KMS-11 (cell line): ENCODE results near the gene ALKBH2.

Source experiments
- H2AFZ ChIP-seq: fragments of 200-600 bp; sonication (generic); 2 replicates; pipeline ENCODE4 v1.6.1; 2016; ENCODE audit warnings: antibody characterized with exemption, mixed run types, low read depth
- H3K27ac ChIP-seq: fragments of 200-600 bp; sonication (generic); 2 replicates; pipeline ENCODE4 v1.6.1; 2016; ENCODE audit warnings: mild to moderate bottlenecking, mixed run types
- H3K27me3 ChIP-seq: fragments of 200-600 bp; sonication (generic); 2 replicates; pipeline ENCODE4 v1.6.1; 2017; ENCODE audit warnings: mild to moderate bottlenecking, low read depth, mixed run types, moderate library complexity; ENCODE audit not compliant: insufficient read depth
- H3K36me3 ChIP-seq: fragments of 200-600 bp; sonication (generic); 2 replicates; pipeline ENCODE4 v1.6.1; 2017; ENCODE audit warnings: mild to moderate bottlenecking, mixed run types; ENCODE audit not compliant: insufficient read depth
- H3K4me1 ChIP-seq: fragments of 200-600 bp; sonication (generic); 2 replicates; pipeline ENCODE4 v1.6.1; 2016; ENCODE audit warnings: mild to moderate bottlenecking, low read depth, mixed run types; ENCODE audit not compliant: poor library complexity, severe bottlenecking
- H3K4me2 ChIP-seq: fragments of 200-600 bp; sonication (generic); 2 replicates; pipeline ENCODE4 v1.7.0; 2016; ENCODE audit warnings: mild to moderate bottlenecking, mixed run types
- H3K4me3 ChIP-seq: fragments of 200-600 bp; sonication (generic); IDR thresholded peaks from 2 replicates; pipeline ENCODE4 v1.6.1; 2017; ENCODE audit warnings: low read depth, low read length, mixed read lengths; ENCODE audit not compliant: insufficient read depth
- H3K79me2 ChIP-seq: fragments of 200-600 bp; sonication (generic); 2 replicates; pipeline ENCODE4 v1.6.1; 2016; ENCODE audit warnings: low read depth, mixed run types; ENCODE audit not compliant: insufficient read depth
- H3K9ac ChIP-seq: fragments of 200-600 bp; sonication (generic); 2 replicates; pipeline ENCODE4 v1.6.1; 2016; ENCODE audit warnings: mild to moderate bottlenecking, mixed run types
- H4K20me1 ChIP-seq: fragments of 200-600 bp; sonication (generic); 2 replicates; pipeline ENCODE4 v1.6.1; 2016; ENCODE audit warnings: mild to moderate bottlenecking, mixed run types; ENCODE audit not compliant: insufficient read depth
- CTCF ChIP-seq: fragments of 200-600 bp; sonication (generic); conservative IDR thresholded peaks from 2 replicates; pipeline ENCODE4 v1.6.1; 2017; ENCODE audit warnings: low read depth, mild to moderate bottlenecking, antibody characterized with exemption, low read length, moderate library complexity, mixed read lengths

ALKBH2 gene

GRCh38 chr12:109089683-109090082 is 3.6 kb downstream of the ALKBH2 start:
- H3K27me3 ChIP-seq = no peaks in the 10 kb centered on the region
- H3K4me3 ChIP-seq = no peak overlapping the region
- no peak overlapping the region for H3K27ac ChIP-seq
- no peaks in the 10 kb centered on the region for H3K36me3 ChIP-seq
- no peaks in the 10 kb centered on the region for H4K20me1 ChIP-seq
- peaks cover 17% of the 10 kb centered on the region for H3K4me1 ChIP-seq
- no peak for TF ChIP-seq CTCF
- no peak overlapping the region for H3K4me2 ChIP-seq
- peaks cover 11% of the 10 kb centered on the region for H3K79me2 ChIP-seq
- no peak overlapping the region for H3K9ac ChIP-seq
- H2AFZ ChIP-seq = no peak overlapping the region

GRCh38 chr12:109088818-109089217 is 4.5 kb downstream of the ALKBH2 start:
- Histone ChIP-seq H3K9ac (no peak overlapping the region), H3K36me3 (no peaks in the 10 kb centered on the region), H3K79me2 (peaks cover 11% of the 10 kb centered on the region), H4K20me1 (no peaks in the 10 kb centered on the region), H3K4me2 (no peak overlapping the region), H3K27me3 (no peaks in the 10 kb centered on the region), H2AFZ (no peak overlapping the region), H3K27ac (no peak overlapping the region), H3K4me3 (no peak overlapping the region), H3K4me1 (peaks cover 16% of the 10 kb centered on the region)
- TF ChIP-seq CTCF = no peak

- no peak overlapping the region for H3K27ac ChIP-seq
- H3K9ac ChIP-seq = no peak overlapping the region
- no peaks in the 10 kb centered on the region for H3K27me3 ChIP-seq
- no peak overlapping the region for H2AFZ ChIP-seq
- peaks cover 6% of the 10 kb centered on the region for H3K4me1 ChIP-seq
- H4K20me1 ChIP-seq = no peaks in the 10 kb centered on the region
- no peak for TF ChIP-seq CTCF
- H3K36me3 ChIP-seq = no peaks in the 10 kb centered on the region
- no peak overlapping the region for H3K4me3 ChIP-seq
- H3K4me2 ChIP-seq = no peak overlapping the region
- peaks cover 6% of the 10 kb centered on the region for H3K79me2 ChIP-seq
These were observed 6.0 kb downstream of the ALKBH2 start for GRCh38 chr12:109087250-109087649.

- no peaks in the 10 kb centered on the region for H3K4me1 ChIP-seq
- H3K27ac ChIP-seq = no peak overlapping the region
- H3K4me3 ChIP-seq = no peak overlapping the region
- no peak for TF ChIP-seq CTCF
- H3K4me2 ChIP-seq = no peak overlapping the region
- H4K20me1 ChIP-seq = no peaks in the 10 kb centered on the region
- no peaks in the 10 kb centered on the region for H3K79me2 ChIP-seq
- no peak overlapping the region for H3K9ac ChIP-seq
- no peaks in the 10 kb centered on the region for H3K27me3 ChIP-seq
- no peaks in the 10 kb centered on the region for H3K36me3 ChIP-seq
- H2AFZ ChIP-seq = no peak overlapping the region
These were observed 7.7 kb downstream of the ALKBH2 start for GRCh38 chr12:109085590-109085989.
